ENCODE results near the gene TRIM42. TPM values are rescaled to one million over a fixed set of nuclear protein-coding genes. Genes with fewer than 3 reads are reported as not detected.

Gene TRIM42
- total and polyA plus RNA-seq, 2 donors (not counting 1 experiment from before 2014, with no cell fraction given): not detected

GRCh38 chr3:140733623-140734022 is 55.8 kb downstream of the TRIM42 start:
- no peak overlapping the region for H3K27ac ChIP-seq (ENCODE audit: insufficient read depth, low read length)
- no peak overlapping the region for H2AFZ ChIP-seq (ENCODE audit: low read length)
- H3K27me3 ChIP-seq (ENCODE audit: control insufficient read depth, insufficient read depth, low read length): no peaks in the 10 kb centered on the region
- DNase-seq (ENCODE audit: low read depth in 2 of 2): no peak
- no peak for TF ChIP-seq EZH2 (IDR thresholded peaks at IDR 0.05; ENCODE audit: low read length, missing control alignments)
- TF ChIP-seq, protein P1, sequence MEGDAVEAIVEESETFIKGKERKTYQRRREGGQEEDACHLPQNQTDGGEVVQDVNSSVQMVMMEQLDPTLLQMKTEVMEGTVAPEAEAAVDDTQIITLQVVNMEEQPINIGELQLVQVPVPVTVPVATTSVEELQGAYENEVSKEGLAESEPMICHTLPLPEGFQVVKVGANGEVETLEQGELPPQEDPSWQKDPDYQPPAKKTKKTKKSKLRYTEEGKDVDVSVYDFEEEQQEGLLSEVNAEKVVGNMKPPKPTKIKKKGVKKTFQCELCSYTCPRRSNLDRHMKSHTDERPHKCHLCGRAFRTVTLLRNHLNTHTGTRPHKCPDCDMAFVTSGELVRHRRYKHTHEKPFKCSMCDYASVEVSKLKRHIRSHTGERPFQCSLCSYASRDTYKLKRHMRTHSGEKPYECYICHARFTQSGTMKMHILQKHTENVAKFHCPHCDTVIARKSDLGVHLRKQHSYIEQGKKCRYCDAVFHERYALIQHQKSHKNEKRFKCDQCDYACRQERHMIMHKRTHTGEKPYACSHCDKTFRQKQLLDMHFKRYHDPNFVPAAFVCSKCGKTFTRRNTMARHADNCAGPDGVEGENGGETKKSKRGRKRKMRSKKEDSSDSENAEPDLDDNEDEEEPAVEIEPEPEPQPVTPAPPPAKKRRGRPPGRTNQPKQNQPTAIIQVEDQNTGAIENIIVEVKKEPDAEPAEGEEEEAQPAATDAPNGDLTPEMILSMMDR (conservative IDR thresholded peaks at IDR 0.05 in 1 of 2, IDR thresholded peaks at IDR 0.05 in 1 of 2; ENCODE audit: low read depth in 1 of 2, low read length in 2 of 2): no peak
- H3K4me3 ChIP-seq (replicated peaks in 1 of 4; ENCODE audit: control extremely low read depth in 1 of 4, insufficient read depth in 1 of 4, low read depth in 3 of 4, low read length in 4 of 4): no peak overlapping the region
- no peak overlapping the region for H3K4me2 ChIP-seq (ENCODE audit: extremely low read depth, insufficient read depth, low read length)
- H3K9ac ChIP-seq (ENCODE audit: insufficient read depth, low read length): no peak overlapping the region
- H3K4me1 ChIP-seq (ENCODE audit: control insufficient read depth, extremely low read depth, insufficient read depth, low read length): no peaks in the 10 kb centered on the region
- H3K79me2 ChIP-seq (ENCODE audit: control insufficient read depth, insufficient read depth, low read length): no peaks in the 10 kb centered on the region
- no peaks in the 10 kb centered on the region for H3K36me3 ChIP-seq (ENCODE audit: control insufficient read depth, insufficient read depth, low read length)
- H4K20me1 ChIP-seq (ENCODE audit: control insufficient read depth, extremely low read depth, insufficient read depth, low read length): no peaks in the 10 kb centered on the region
- H3K9me3 ChIP-seq (ENCODE audit: control insufficient read depth, insufficient read depth, low read depth, low read length): no peaks in the 10 kb centered on the region

DNA sequence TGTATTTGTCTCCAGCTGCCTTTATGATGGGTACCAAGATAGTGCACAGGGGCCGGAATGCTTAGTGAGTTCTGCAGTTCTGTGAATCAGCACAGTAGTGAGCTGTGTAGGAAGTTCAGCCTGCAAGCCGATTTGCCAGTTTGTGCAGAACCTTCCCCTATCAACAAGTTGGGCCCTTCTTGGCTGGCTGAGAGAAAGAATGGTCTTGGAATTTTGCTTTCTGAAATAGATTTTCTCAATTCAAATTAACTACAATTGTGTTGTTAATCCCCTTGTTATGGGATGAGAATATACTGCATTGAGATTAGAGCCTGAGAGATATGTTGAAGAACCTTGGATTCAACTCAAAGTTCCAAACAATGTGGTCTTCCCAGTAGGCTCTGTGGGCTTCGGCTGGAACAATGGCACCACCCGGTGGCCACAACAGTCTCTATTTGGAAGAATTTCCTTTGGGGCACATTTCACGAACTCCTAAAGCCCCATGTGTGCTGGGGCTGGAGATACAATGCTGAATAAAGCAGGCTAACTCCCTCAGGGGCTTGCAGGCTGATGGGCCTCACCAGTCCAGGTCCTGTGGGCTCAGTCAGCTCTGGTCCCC is 59.1 kb downstream of the TRIM42 start:
- Histone ChIP-seq H3K27ac (ENCODE audit: insufficient read depth, low read length) (no peak overlapping the region), H3K9ac (ENCODE audit: insufficient read depth, low read length) (no peak overlapping the region), H3K79me2 (ENCODE audit: control insufficient read depth, insufficient read depth, low read length) (no peaks in the 10 kb centered on the region), H2AFZ (ENCODE audit: low read length) (no peak overlapping the region), H3K9me3 (ENCODE audit: control insufficient read depth, insufficient read depth, low read depth, low read length) (no peaks in the 10 kb centered on the region), H3K4me1 (ENCODE audit: control insufficient read depth, extremely low read depth, insufficient read depth, low read length) (no peaks in the 10 kb centered on the region), H3K4me3 (replicated peaks in 1 of 4; ENCODE audit: control extremely low read depth in 1 of 4, insufficient read depth in 1 of 4, low read depth in 3 of 4, low read length in 4 of 4) (no peak overlapping the region), H3K4me2 (ENCODE audit: extremely low read depth, insufficient read depth, low read length) (no peak overlapping the region), H4K20me1 (ENCODE audit: control insufficient read depth, extremely low read depth, insufficient read depth, low read length) (no peaks in the 10 kb centered on the region), H3K36me3 (ENCODE audit: control insufficient read depth, insufficient read depth, low read length) (no peaks in the 10 kb centered on the region), H3K27me3 (ENCODE audit: control insufficient read depth, insufficient read depth, low read length) (no peaks in the 10 kb centered on the region)
- TF ChIP-seq, protein P1 (conservative IDR thresholded peaks at IDR 0.05 in 1 of 2, IDR thresholded peaks at IDR 0.05 in 1 of 2; ENCODE audit: low read depth in 1 of 2, low read length in 2 of 2): peak; percentile 26 to 45
- TF ChIP-seq EZH2 (IDR thresholded peaks at IDR 0.05; ENCODE audit: low read length, missing control alignments): no peak
- DNase-seq (ENCODE audit: low read depth in 2 of 2): peak; percentile 25 to 48

- H3K4me3 ChIP-seq (replicated peaks in 1 of 4; ENCODE audit: control extremely low read depth in 1 of 4, insufficient read depth in 1 of 4, low read depth in 3 of 4, low read length in 4 of 4): no peak overlapping the region
- no peak overlapping the region for H3K4me2 ChIP-seq (ENCODE audit: extremely low read depth, insufficient read depth, low read length)
- no peak for TF ChIP-seq EZH2 (IDR thresholded peaks at IDR 0.05; ENCODE audit: low read length, missing control alignments)
- TF ChIP-seq, protein P1 (conservative IDR thresholded peaks at IDR 0.05 in 1 of 2, IDR thresholded peaks at IDR 0.05 in 1 of 2; ENCODE audit: low read depth in 1 of 2, low read length in 2 of 2): no peak
- no peaks in the 10 kb centered on the region for H3K79me2 ChIP-seq (ENCODE audit: control insufficient read depth, insufficient read depth, low read length)
- no peak overlapping the region for H3K27ac ChIP-seq (ENCODE audit: insufficient read depth, low read length)
- no peak for DNase-seq (ENCODE audit: low read depth in 2 of 2)
- H4K20me1 ChIP-seq (ENCODE audit: control insufficient read depth, extremely low read depth, insufficient read depth, low read length): no peaks in the 10 kb centered on the region
- no peak overlapping the region for H3K9ac ChIP-seq (ENCODE audit: insufficient read depth, low read length)
- H3K36me3 ChIP-seq (ENCODE audit: control insufficient read depth, insufficient read depth, low read length): no peaks in the 10 kb centered on the region
- no peaks in the 10 kb centered on the region for H3K4me1 ChIP-seq (ENCODE audit: control insufficient read depth, extremely low read depth, insufficient read depth, low read length)
- no peaks in the 10 kb centered on the region for H3K9me3 ChIP-seq (ENCODE audit: control insufficient read depth, insufficient read depth, low read depth, low read length)
- H3K27me3 ChIP-seq (ENCODE audit: control insufficient read depth, insufficient read depth, low read length): no peaks in the 10 kb centered on the region
- no peak overlapping the region for H2AFZ ChIP-seq (ENCODE audit: low read length)
Observed at GRCh38 chr3:140742116-140742515, 64.3 kb downstream of the TRIM42 start.

Measured in fibroblast of lung (primary cell).